Keratinocyte (primary cell): Measurements from ENCODE around the gene PRXL2B. TPM values are rescaled to one million over a fixed set of nuclear protein-coding genes. Genes with fewer than 3 reads are reported as not detected.

Experiments used
- DNase-seq: peaks from one replicate; pipeline ENCODE4 v3.0.0-alpha.2; 2011; ENCODE audit warnings: low read depth, missing footprints, low spot score
- FAIRE-seq: peaks from 2 replicates; lab custom pipeline; 2011; peaks lifted over from hg19 to GRCh38; lab: Jason Lieb, UNC
- H2AFZ ChIP-seq: 2 replicates; pipeline ENCODE4 v1.6.0; 2012; ENCODE audit warnings: low read length, control low read depth, inconsistent platforms; ENCODE audit not compliant: control insufficient read depth
- H3K27ac ChIP-seq: 2 replicates; pipeline ENCODE4 v1.5.1; 2011; ENCODE audit warnings: low read length; ENCODE audit not compliant: control insufficient read depth, insufficient read depth
- H3K27me3 ChIP-seq: 3 replicates; pipeline ENCODE4 v1.6.0; 2011; ENCODE audit warnings: low read length; ENCODE audit not compliant: control insufficient read depth, insufficient read depth; ENCODE audit errors: extremely low read depth
- H3K36me3 ChIP-seq, 2 experiments: 2 replicates in 1 of 2; 3 replicates in 1 of 2; pipeline ENCODE4 v1.5.1; 2011; ENCODE audit warnings: low read length in 2 of 2, mild to moderate bottlenecking in 1 of 2; ENCODE audit not compliant: control insufficient read depth in 2 of 2, insufficient read depth in 2 of 2; ENCODE audit errors: extremely low read depth in 1 of 2
- H3K4me1 ChIP-seq: 3 replicates; pipeline ENCODE4 v1.5.1; 2011; ENCODE audit warnings: low read length; ENCODE audit not compliant: control insufficient read depth, insufficient read depth; ENCODE audit errors: extremely low read depth
- H3K4me2 ChIP-seq: 3 replicates; pipeline ENCODE4 v1.6.0; 2011; ENCODE audit warnings: low read depth, low read length; ENCODE audit not compliant: control insufficient read depth, insufficient read depth; ENCODE audit errors: extremely low read depth
- H3K4me3 ChIP-seq, 3 experiments: fragments of 200-600 bp in 1 of 3; sonication (generic) in 1 of 3; 2 replicates in 2 of 3; 3 replicates in 1 of 3; pipeline ENCODE4 v1.5.1; 2011 to 2016; ENCODE audit warnings: low read length in 3 of 3, mild to moderate bottlenecking in 3 of 3, control low read depth in 2 of 3, inconsistent platforms in 1 of 3, low read depth in 1 of 3, mixed read lengths in 1 of 3, mixed run types in 1 of 3, moderate library complexity in 1 of 3; ENCODE audit not compliant: control insufficient read depth in 2 of 3, insufficient read depth in 2 of 3; ENCODE audit errors: extremely low read depth in 1 of 3
- H3K79me2 ChIP-seq: 2 replicates; pipeline ENCODE4 v1.6.0; 2012; ENCODE audit warnings: low read length; ENCODE audit not compliant: control insufficient read depth, insufficient read depth
- H3K9ac ChIP-seq: 3 replicates; pipeline ENCODE4 v1.6.0; 2011; ENCODE audit warnings: low read length; ENCODE audit not compliant: control insufficient read depth, insufficient read depth; ENCODE audit errors: extremely low read depth
- H3K9me1 ChIP-seq: 3 replicates; pipeline ENCODE4 v1.6.0; 2011; ENCODE audit warnings: low read length; ENCODE audit not compliant: control insufficient read depth, insufficient read depth; ENCODE audit errors: extremely low read depth
- H3K9me3 ChIP-seq: 2 replicates; pipeline ENCODE4 v1.5.1; 2012; ENCODE audit warnings: low read depth, low read length; ENCODE audit not compliant: control insufficient read depth
- H4K20me1 ChIP-seq: 3 replicates; pipeline ENCODE4 v1.6.0; 2011; ENCODE audit warnings: low read length; ENCODE audit not compliant: control insufficient read depth, insufficient read depth; ENCODE audit errors: extremely low read depth
- CTCF ChIP-seq, 3 experiments: IDR thresholded peaks in 1 of 3; conservative IDR thresholded peaks in 1 of 3; optimal IDR thresholded peaks in 1 of 3; 2 replicates in 2 of 3; 3 replicates in 1 of 3; pipeline versions ENCODE3 to v1.5.1; 2011; ENCODE audit warnings: low read length in 3 of 3, mild to moderate bottlenecking in 3 of 3, moderate library complexity in 2 of 3, control low read depth in 1 of 3, inconsistent platforms in 1 of 3; ENCODE audit not compliant: insufficient read depth in 2 of 3; ENCODE audit errors: extremely low read depth in 1 of 3
- EZH2 ChIP-seq: IDR thresholded peaks from one replicate; pipeline ENCODE4 v1.6.1; 2012; ENCODE audit warnings: inconsistent platforms, mild to moderate bottlenecking, low read length, moderate library complexity
- dilution Hi-C: fragments of 300-500 bp; cut with MboI; formaldehyde crosslinking; loops from one replicate; pipeline ENCODE4 v1.7.0; 2020; ENCODE audit warnings: low sequenced_read_pairs; ENCODE audit not compliant: extremely low pct_ligation_motif_present
- polyA plus RNA-seq, 5 experiments: library from polyadenylated mRNA; depleted of rRNA in 3 of 5; stranded (reverse) in 3 of 5; stranded (forward) in 1 of 5; unstranded in 1 of 5; fragments of >200 nt; gene quantifications; 1 replicate in 1 of 5; 2 replicates in 3 of 5; 3 replicates in 1 of 5; pipeline versions ENCODE4 v1.2.1 to v1.2.3, GENCODE V29; 2011 to 2012; ENCODE audit warnings: missing spikeins in 2 of 5, low read depth in 1 of 5, low replicate concordance in 1 of 5

PRXL2B gene
- polyA plus RNA-seq, 1 donor (not counting 4 experiments of a cell fraction or from before 2014, with no cell fraction given) = 11.4 TPM

GRCh38 chr1:2563205-2563604, 23.4 kb upstream of the PRXL2B start:
- FAIRE-seq = no peak
- H3K9me3 ChIP-seq = no peaks in the 10 kb centered on the region
- no peak overlapping the region for H2AFZ ChIP-seq
- TF ChIP-seq CTCF (optimal IDR thresholded peaks at IDR 0.05 in 1 of 3, IDR thresholded peaks at IDR 0.05 in 1 of 3, conservative IDR thresholded peaks at IDR 0.05 in 1 of 3; ENCODE audit: extremely low read depth in 1 of 3, insufficient read depth in 2 of 3, low read length in 3 of 3) = no peak
- TF ChIP-seq EZH2 = no peak
- no peaks in the 10 kb centered on the region for H4K20me1 ChIP-seq
- no peak overlapping the region for H3K4me2 ChIP-seq
- DNase-seq = no peak
- no peak overlapping the region for H3K4me3 ChIP-seq
- peaks cover 21% of the 10 kb centered on the region for H3K27me3 ChIP-seq
- H3K36me3 ChIP-seq = no peaks in the 10 kb centered on the region
- dilution Hi-C loops = no loop called here
- no peaks in the 10 kb centered on the region for H3K79me2 ChIP-seq
- no peak overlapping the region for H3K9ac ChIP-seq
- no peak overlapping the region for H3K27ac ChIP-seq
- H3K4me1 ChIP-seq = no peaks in the 10 kb centered on the region
- H3K9me1 ChIP-seq = no peaks in the 10 kb centered on the region

GRCh38 chr1:2564006-2564814, 22.4 kb upstream of the PRXL2B start:
- H3K9ac ChIP-seq = no peak overlapping the region
- H3K27ac ChIP-seq = no peak overlapping the region
- FAIRE-seq (no peak), DNase-seq (no peak)
- H3K4me1 ChIP-seq = no peaks in the 10 kb centered on the region
- no peaks in the 10 kb centered on the region for H3K79me2 ChIP-seq
- no peaks in the 10 kb centered on the region for H4K20me1 ChIP-seq
- no peaks in the 10 kb centered on the region for H3K9me1 ChIP-seq
- no peak overlapping the region for H2AFZ ChIP-seq
- H3K36me3 ChIP-seq = no peaks in the 10 kb centered on the region
- no peak overlapping the region for H3K4me3 ChIP-seq
- dilution Hi-C loops = no loop called here
- no peaks in the 10 kb centered on the region for H3K9me3 ChIP-seq
- no peak for TF ChIP-seq CTCF (optimal IDR thresholded peaks at IDR 0.05 in 1 of 3, IDR thresholded peaks at IDR 0.05 in 1 of 3, conservative IDR thresholded peaks at IDR 0.05 in 1 of 3; ENCODE audit: extremely low read depth in 1 of 3, insufficient read depth in 2 of 3, low read length in 3 of 3)
- no peak for TF ChIP-seq EZH2
- H3K27me3 ChIP-seq = peaks cover 21% of the 10 kb centered on the region
- H3K4me2 ChIP-seq = no peak overlapping the region
